ENCODE measurements around the gene VPS37C.

VPS37C gene

GRCh38 chr11:61201476-61201875 lies 40.2 kb upstream of the VPS37C start:
- Histone ChIP-seq H3K9ac (ENCODE audit: low read length) (no peak overlapping the region), H2AFZ (ENCODE audit: low read length) (0 out of 2 replicates have a peak overlapping the region, but pooled peaks have one; percentile 42), H3K27ac (ENCODE audit: low read length) (peak overlapping the region; percentile 18; the same call in 1 of the 2 replicates), H3K4me3 (ENCODE audit: low read length) (no peak overlapping the region; the same call in 1 of the 2 replicates), H3K36me3 (replicated peaks; ENCODE audit: insufficient read depth, low read length) (no peaks in the 10 kb centered on the region), H4K20me1 (ENCODE audit: insufficient read depth, low read length) (no peaks in the 10 kb centered on the region), H3K27me3 (replicated peaks; ENCODE audit: insufficient read depth, low read length) (no peaks in the 10 kb centered on the region), H3K9me3 (replicated peaks; ENCODE audit: insufficient read depth, low read length) (no peaks in the 10 kb centered on the region), H3K9me2 (replicated peaks; ENCODE audit: insufficient read depth, low read length) (no peaks in the 10 kb centered on the region), H3F3A (ENCODE audit: insufficient read depth, low read length) (no peaks in the 10 kb centered on the region), H3K79me2 (ENCODE audit: low read length) (no peaks in the 10 kb centered on the region), H3K4me1 (ENCODE audit: low read length) (0 out of 2 replicates have a peak, but pooled peaks cover 3% of the 10 kb centered on the region), H3K4me2 (ENCODE audit: low read depth, low read length) (no peak overlapping the region)
- TF ChIP-seq EZH2phosphoT487 (IDR thresholded peaks at IDR 0.05; ENCODE audit: low read length) (no peak), EZH2 (optimal IDR thresholded peaks at IDR 0.05; ENCODE audit: low read depth, low read length) (no peak), CTCF (IDR thresholded peaks at IDR 0.05; ENCODE audit: low read length) (no peak)
- peak; percentile 62 for DNase-seq

- H3K9me3 ChIP-seq (replicated peaks; ENCODE audit: insufficient read depth, low read length) = no peaks in the 10 kb centered on the region
- H3K9me2 ChIP-seq (replicated peaks; ENCODE audit: insufficient read depth, low read length) = no peaks in the 10 kb centered on the region
- H3K4me2 ChIP-seq (ENCODE audit: low read depth, low read length) = no peak overlapping the region
- DNase-seq = no peak
- H3K36me3 ChIP-seq (replicated peaks; ENCODE audit: insufficient read depth, low read length) = no peaks in the 10 kb centered on the region
- no peak overlapping the region for H3K27ac ChIP-seq (ENCODE audit: low read length)
- H3K79me2 ChIP-seq (ENCODE audit: low read length) = no peaks in the 10 kb centered on the region
- H3K9ac ChIP-seq (ENCODE audit: low read length) = no peak overlapping the region
- no peaks in the 10 kb centered on the region for H4K20me1 ChIP-seq (ENCODE audit: insufficient read depth, low read length)
- H3K4me3 ChIP-seq (ENCODE audit: low read length) = no peak overlapping the region
- no peaks in the 10 kb centered on the region for H3K27me3 ChIP-seq (replicated peaks; ENCODE audit: insufficient read depth, low read length)
- no peak overlapping the region for H2AFZ ChIP-seq (ENCODE audit: low read length)
- no peaks in the 10 kb centered on the region for H3F3A ChIP-seq (ENCODE audit: insufficient read depth, low read length)
- no peak for TF ChIP-seq CTCF (IDR thresholded peaks at IDR 0.05; ENCODE audit: low read length)
- TF ChIP-seq EZH2phosphoT487 (IDR thresholded peaks at IDR 0.05; ENCODE audit: low read length) = no peak
- no peak for TF ChIP-seq EZH2 (optimal IDR thresholded peaks at IDR 0.05; ENCODE audit: low read depth, low read length)
- 0 out of 2 replicates have a peak, but pooled peaks cover 3% of the 10 kb centered on the region for H3K4me1 ChIP-seq (ENCODE audit: low read length)
These were observed 37.8 kb upstream of the VPS37C start for GRCh38 chr11:61198948-61199523.

- Histone ChIP-seq H3K36me3 (replicated peaks; ENCODE audit: insufficient read depth, low read length) (no peaks in the 10 kb centered on the region), H3K9me3 (replicated peaks; ENCODE audit: insufficient read depth, low read length) (no peaks in the 10 kb centered on the region), H3K79me2 (ENCODE audit: low read length) (no peaks in the 10 kb centered on the region), H3F3A (ENCODE audit: insufficient read depth, low read length) (no peaks in the 10 kb centered on the region), H3K4me3 (ENCODE audit: low read length) (no peak overlapping the region), H2AFZ (ENCODE audit: low read length) (no peak overlapping the region), H3K9ac (ENCODE audit: low read length) (no peak overlapping the region), H3K9me2 (replicated peaks; ENCODE audit: insufficient read depth, low read length) (no peaks in the 10 kb centered on the region), H4K20me1 (ENCODE audit: insufficient read depth, low read length) (no peaks in the 10 kb centered on the region), H3K4me2 (ENCODE audit: low read depth, low read length) (no peak overlapping the region), H3K27me3 (replicated peaks; ENCODE audit: insufficient read depth, low read length) (no peaks in the 10 kb centered on the region), H3K4me1 (ENCODE audit: low read length) (0 out of 2 replicates have a peak, but pooled peaks cover 3% of the 10 kb centered on the region), H3K27ac (ENCODE audit: low read length) (no peak overlapping the region)
- TF ChIP-seq CTCF (IDR thresholded peaks at IDR 0.05; ENCODE audit: low read length) (no peak), EZH2phosphoT487 (IDR thresholded peaks at IDR 0.05; ENCODE audit: low read length) (no peak), EZH2 (optimal IDR thresholded peaks at IDR 0.05; ENCODE audit: low read depth, low read length) (no peak)
- no peak for DNase-seq
These were observed 37.1 kb upstream of the VPS37C start for GRCh38 chr11:61198361-61198760.
